ENCODE results near the gene BEST3. TPM values are rescaled to one million over a fixed set of nuclear protein-coding genes. Genes with fewer than 3 reads are reported as not detected.

BEST3 gene
- total and polyA plus RNA-seq, 2 donors (not counting 1 experiment from before 2014, with no cell fraction given), result not detected

- 100% methylated on average over 2 of the region's 2 CpGs for WGBS (ENCODE audit: insufficient coverage)
- Histone ChIP-seq H3K79me2 (ENCODE audit: control insufficient read depth, insufficient read depth, low read length) (no peaks in the 10 kb centered on the region), H2AFZ (ENCODE audit: insufficient read depth, low read depth, low read length, poor library complexity, severe bottlenecking) (no peak overlapping the region), H3K4me3 (ENCODE audit: control extremely low read depth in 1 of 5, extremely low read depth in 1 of 5, insufficient read depth in 1 of 5, low read depth in 2 of 5, low read length in 4 of 5) (no peak overlapping the region), H3K36me3 (replicated peaks in 1 of 2; ENCODE audit: control extremely low read depth in 1 of 2, control insufficient read depth in 1 of 2, extremely low read depth in 1 of 2, insufficient read depth in 2 of 2, low read length in 1 of 2) (no peaks in the 10 kb centered on the region), H3K4me1 (ENCODE audit: control insufficient read depth in 2 of 2, insufficient read depth in 2 of 2, low read length in 2 of 2) (no peaks in the 10 kb centered on the region), H3K9me3 (ENCODE audit: control extremely low read depth in 1 of 3, control insufficient read depth in 2 of 3, insufficient read depth in 1 of 3, low read length in 2 of 3) (no peaks in the 10 kb centered on the region), H3K4me2 (replicated peaks; ENCODE audit: low read depth, low read length, poor library complexity, severe bottlenecking) (no peak overlapping the region), H3K27ac (ENCODE audit: low read length in 2 of 2) (no peak overlapping the region), H3K27me3 (replicated peaks in 1 of 4; ENCODE audit: control extremely low read depth in 1 of 4, control insufficient read depth in 3 of 4, insufficient read depth in 4 of 4, low read length in 3 of 4) (no peaks in the 10 kb centered on the region), H3K9ac (ENCODE audit: low read length) (no peak overlapping the region), H4K20me1 (ENCODE audit: control insufficient read depth, insufficient read depth, low read length, poor library complexity, severe bottlenecking) (no peaks in the 10 kb centered on the region)
- Mint-ChIP-seq H3K9me3 (ENCODE audit: insufficient read depth) (no peaks in the 10 kb centered on the region), H3K4me3 (no peak overlapping the region), H3K27ac (no peak overlapping the region), H3K27me3 (peaks cover 26% of the 10 kb centered on the region), H3K4me1 (no peaks in the 10 kb centered on the region)
- intact Hi-C loops (cut with micrococcal nuclease), result no loop called here
- TF ChIP-seq EZH2 (IDR thresholded peaks at IDR 0.05; ENCODE audit: borderline replicate concordance, insufficient read depth, low read depth, low read length, poor library complexity, severe bottlenecking) (no peak), CTCF (IDR thresholded peaks at IDR 0.05) (no peak)
- ATAC-seq (ENCODE audit: low read depth) (no peak), DNase-seq (no peak)
- POLR2A ChIA-PET, result no interaction called here
- CTCF ChIA-PET, result no interaction called here
Observed at GRCh38 chr12:69620921-69621320, 78.2 kb downstream of the BEST3 start.

- ChIA-PET CTCF (no interaction called here), POLR2A (no interaction called here)
Observed at GRCh38 chr12:69620077-69620476, 79.0 kb downstream of the BEST3 start.

More at GRCh38 chr12:69620077-69620476, 79.0 kb downstream of the BEST3 start:
- Histone ChIP-seq H3K27me3 (replicated peaks in 1 of 4; ENCODE audit: control extremely low read depth in 1 of 4, control insufficient read depth in 3 of 4, insufficient read depth in 4 of 4, low read length in 3 of 4) (no peaks in the 10 kb centered on the region), H2AFZ (ENCODE audit: insufficient read depth, low read depth, low read length, poor library complexity, severe bottlenecking) (no peak overlapping the region), H3K4me3 (ENCODE audit: control extremely low read depth in 1 of 5, extremely low read depth in 1 of 5, insufficient read depth in 1 of 5, low read depth in 2 of 5, low read length in 4 of 5) (no peak overlapping the region), H3K4me2 (replicated peaks; ENCODE audit: low read depth, low read length, poor library complexity, severe bottlenecking) (no peak overlapping the region), H3K27ac (ENCODE audit: low read length in 2 of 2) (no peak overlapping the region), H3K4me1 (ENCODE audit: control insufficient read depth in 2 of 2, insufficient read depth in 2 of 2, low read length in 2 of 2) (no peaks in the 10 kb centered on the region), H3K79me2 (ENCODE audit: control insufficient read depth, insufficient read depth, low read length) (no peaks in the 10 kb centered on the region), H4K20me1 (ENCODE audit: control insufficient read depth, insufficient read depth, low read length, poor library complexity, severe bottlenecking) (no peaks in the 10 kb centered on the region), H3K9ac (ENCODE audit: low read length) (no peak overlapping the region), H3K36me3 (replicated peaks in 1 of 2; ENCODE audit: control extremely low read depth in 1 of 2, control insufficient read depth in 1 of 2, extremely low read depth in 1 of 2, insufficient read depth in 2 of 2, low read length in 1 of 2) (no peaks in the 10 kb centered on the region), H3K9me3 (ENCODE audit: control extremely low read depth in 1 of 3, control insufficient read depth in 2 of 3, insufficient read depth in 1 of 3, low read length in 2 of 3) (no peaks in the 10 kb centered on the region)
- DNase-seq (no peak), ATAC-seq (ENCODE audit: low read depth) (no peak)
- no peak overlapping the region for H3K4me3 Mint-ChIP-seq
- H3K27me3 Mint-ChIP-seq, result peaks cover 26% of the 10 kb centered on the region
- 94% methylated on average over 2 of the region's 4 CpGs for WGBS (ENCODE audit: insufficient coverage)
- no peaks in the 10 kb centered on the region for H3K4me1 Mint-ChIP-seq
- H3K27ac Mint-ChIP-seq, result no peak overlapping the region
- TF ChIP-seq EZH2 (IDR thresholded peaks at IDR 0.05; ENCODE audit: borderline replicate concordance, insufficient read depth, low read depth, low read length, poor library complexity, severe bottlenecking), result no peak
- TF ChIP-seq CTCF (IDR thresholded peaks at IDR 0.05), result no peak
- no peaks in the 10 kb centered on the region for H3K9me3 Mint-ChIP-seq (ENCODE audit: insufficient read depth)
- intact Hi-C loops (cut with micrococcal nuclease), result no loop called here
